HCT116 (cell line): ENCODE data around the gene NCCRP1. TPM values are rescaled to one million over a fixed set of nuclear protein-coding genes. Genes with fewer than 3 reads are reported as not detected.

ENCODE experiments used
- ATAC-seq: fragments of 200-7000 bp; cut with Tn5 transposase; 2 replicates; pipeline ENCODE4 v1.9.1; 2020; ENCODE audit warnings: mild to moderate bottlenecking, moderate library complexity
- BruUV-seq: library from RNA; stranded (reverse); fragments of 400-500 nt; replicated peaks from 2 replicates; lab custom pipeline; 2021; lab: Mats Ljungman, UMichigan
- CTCF ChIA-PET: fragments of 300-600 bp; sonication (Branson Sonifier 250); formaldehyde crosslinking; loops from one replicate; lab custom pipeline; 2021; ENCODE audit warnings: antibody characterized with exemption; lab: Charles Lee
- POLR2A ChIA-PET: fragments of 300-600, 350-600 bp; sonication (Branson Sonifier 250); formaldehyde crosslinking; loops from one replicate; lab custom pipeline; 2021; ENCODE audit warnings: antibody characterized with exemption; lab: Charles Lee
- RAD21 ChIA-PET, 2 experiments: fragments of 300-600 bp; sonication (Branson Sonifier 250); formaldehyde crosslinking; loops; one replicate each; lab custom pipeline; 2023; ENCODE audit warnings: low total read pairs in 2 of 2; ENCODE audit not compliant: uncharacterized antibody in 2 of 2, unreplicated experiment in 2 of 2, low non-redundant PET in 1 of 2; lab: Charles Lee
- DNase-seq: peaks from one replicate; pipeline ENCODE4 v3.0.0-alpha.2; 2010; ENCODE audit warnings: low read depth, low spot score
- H2AFZ ChIP-seq: fragments of 200-600 bp; shearing (Covaris generic), sonication (generic); 2 replicates; pipeline ENCODE4 v1.6.1; 2017; ENCODE audit warnings: low read depth, mixed run types, mixed read lengths, antibody characterized with exemption, low read length; ENCODE audit not compliant: poor library complexity, severe bottlenecking
- H3K27ac ChIP-seq: 2 replicates; pipeline ENCODE4 v1.5.1; 2012; ENCODE audit warnings: low read depth, low read length
- H3K27me3 ChIP-seq: fragments of 200-600 bp; sonication (generic); 2 replicates; pipeline ENCODE4 v1.6.1; 2016; ENCODE audit warnings: mixed run types, low read length, mixed read lengths; ENCODE audit not compliant: insufficient read depth
- H3K36me3 ChIP-seq, 2 experiments: fragments of 200-500 bp in 1 of 2; fragments of 200-600 bp in 1 of 2; sonication (Bioruptor generic) in 1 of 2; sonication (generic) in 1 of 2; 2 replicates each; pipeline versions ENCODE4 v1.5.1 to v1.6.1; 2014 to 2016; ENCODE audit warnings: low read length in 2 of 2, inconsistent platforms in 1 of 2, mixed read lengths in 1 of 2, mixed run types in 1 of 2; ENCODE audit not compliant: insufficient read depth in 2 of 2, control insufficient read depth in 1 of 2
- H3K4me1 ChIP-seq, 2 experiments: fragments of 200-600 bp in 1 of 2; sonication (generic) in 1 of 2; 2 replicates each; pipeline versions ENCODE4 v1.5.1 to v1.6.1; 2012 to 2017; ENCODE audit warnings: low read length in 2 of 2, inconsistent platforms in 1 of 2, mild to moderate bottlenecking in 1 of 2, mixed read lengths in 1 of 2, mixed run types in 1 of 2, moderate library complexity in 1 of 2; ENCODE audit not compliant: insufficient read depth in 2 of 2, control insufficient read depth in 1 of 2
- H3K4me2 ChIP-seq: fragments of 200-600 bp; sonication (generic); 2 replicates; pipeline ENCODE4 v1.6.1; 2017; ENCODE audit warnings: mixed run types, low read length, mixed read lengths
- H3K4me3 ChIP-seq, 2 experiments: fragments of 200-600 bp in 1 of 2; sonication (generic) in 1 of 2; replicated peaks in 1 of 2; 2 replicates each; pipeline ENCODE4 v1.5.1; 2011 to 2016; ENCODE audit warnings: low read length in 2 of 2, control low read depth in 1 of 2, low read depth in 1 of 2, mild to moderate bottlenecking in 1 of 2, mixed read lengths in 1 of 2, mixed run types in 1 of 2
- H3K79me2 ChIP-seq: fragments of 200-600 bp; sonication (generic); 2 replicates; pipeline ENCODE4 v1.6.1; 2017; ENCODE audit warnings: mild to moderate bottlenecking, mixed run types, low read length, moderate library complexity, mixed read lengths; ENCODE audit not compliant: insufficient read depth
- H3K9ac ChIP-seq: fragments of 200-600 bp; sonication (generic); 2 replicates; pipeline ENCODE4 v1.6.1; 2016; ENCODE audit warnings: low read length, mixed read lengths
- H3K9me2 ChIP-seq: fragments of 200-600 bp; sonication (generic), shearing (Covaris generic); 2 replicates; pipeline ENCODE4 v1.6.1; 2017; ENCODE audit warnings: mixed run types, mild to moderate bottlenecking, moderate library complexity; ENCODE audit not compliant: insufficient read depth
- H3K9me3 ChIP-seq, 2 experiments: fragments of 200-500 bp in 1 of 2; fragments of 200-600 bp in 1 of 2; sonication (Bioruptor generic) in 1 of 2; sonication (generic) in 1 of 2; 2 replicates each; pipeline ENCODE4 v1.6.1; 2014 to 2017; ENCODE audit warnings: low read length in 2 of 2, mixed read lengths in 2 of 2, inconsistent platforms in 1 of 2, low read depth in 1 of 2, mild to moderate bottlenecking in 1 of 2, mixed run types in 1 of 2, moderate library complexity in 1 of 2; ENCODE audit not compliant: control insufficient read depth in 1 of 2, insufficient read depth in 1 of 2
- H4K20me1 ChIP-seq: fragments of 200-600 bp; sonication (generic), shearing (Covaris generic); 2 replicates; pipeline ENCODE4 v1.6.1; 2017; ENCODE audit warnings: mixed run types, mild to moderate bottlenecking, moderate library complexity; ENCODE audit not compliant: insufficient read depth
- CEBPB ChIP-seq: IDR thresholded peaks from 2 replicates; pipeline ENCODE4 v1.6.1; 2012; ENCODE audit warnings: low read depth
- JUND ChIP-seq: IDR thresholded peaks from 2 replicates; pipeline ENCODE4 v1.6.1; 2012
- SIN3A ChIP-seq: IDR thresholded peaks from 2 replicates; pipeline ENCODE4 v1.6.1; 2012; ENCODE audit warnings: low read depth
- SP1 ChIP-seq: IDR thresholded peaks from 2 replicates; pipeline ENCODE4 v1.6.1; 2012; ENCODE audit warnings: low read depth
- ZFX ChIP-seq: fragments of 450-650 bp; IDR thresholded peaks from 2 replicates; pipeline ENCODE4 v1.6.1; 2017
- ZNF274 ChIP-seq: fragments of 200-500 bp; sonication (Bioruptor generic); IDR thresholded peaks from 2 replicates; pipeline ENCODE4 v1.6.1; 2014; ENCODE audit warnings: mild to moderate bottlenecking, low read depth, low read length, inconsistent platforms
- intact Hi-C: fragments of 100-400 bp; cut with micrococcal nuclease; formaldehyde crosslinking; loops from 2 replicates; pipeline ENCODE4 v1.10.0; 2022
- total RNA-seq: library from RNA; stranded (reverse); gene quantifications from one replicate; pipeline ENCODE4 v1.2.1, GENCODE V29; 2021; ENCODE audit not compliant: unreplicated experiment
- TF ChIP-seq, protein P1 (sequence below), 3 experiments: fragments of 200-600 bp in 1 of 3; sonication (generic) in 1 of 3; IDR thresholded peaks in 2 of 3; conservative IDR thresholded peaks in 1 of 3; 2 replicates each; pipeline ENCODE4 v1.5.1; 2012 to 2017; ENCODE audit warnings: low read depth in 2 of 3, low read length in 2 of 3, antibody characterized with exemption in 1 of 3, borderline replicate concordance in 1 of 3, control low read depth in 1 of 3, mild to moderate bottlenecking in 1 of 3, mixed read lengths in 1 of 3, mixed run types in 1 of 3, moderate library complexity in 1 of 3; ENCODE audit not compliant: insufficient read depth in 1 of 3

The NCCRP1 gene
- total RNA-seq, 1 experiment from 2014 or later: 0.12 TPM

- peaks cover 7 to 24% of the 10 kb centered on the region in 2 experiments; a peak in 3 of 4 replicates for H3K4me1 ChIP-seq
- CTCF ChIA-PET: no interaction called here
- ATAC-seq: no peak
These were observed 3.5 kb downstream of the NCCRP1 start for GRCh38 chr19:39200066-39200802.

GRCh38 chr19:39200803-39201115 is 4.0 kb downstream of the NCCRP1 start:
- Histone ChIP-seq H3K9me3 (no peaks in the 10 kb centered on the region), H3K79me2 (no peaks in the 10 kb centered on the region), H4K20me1 (no peaks in the 10 kb centered on the region), H3K4me1 (peaks cover 7 to 19% of the 10 kb centered on the region in 2 experiments; a peak in 3 of 4 replicates), H2AFZ (no peak overlapping the region), H3K36me3 (no peaks in the 10 kb centered on the region), H3K9me2 (no peaks in the 10 kb centered on the region), H3K9ac (no peak overlapping the region), H3K4me2 (no peak overlapping the region), H3K27me3 (no peaks in the 10 kb centered on the region), H3K27ac (no peak overlapping the region), H3K4me3 (no peak overlapping the region)
- RAD21 ChIA-PET: no interaction called here
- CTCF ChIA-PET: no interaction called here
- DNase-seq (no peak), ATAC-seq (no peak)
- POLR2A ChIA-PET: no interaction called here
- TF ChIP-seq SIN3A: no peak
- no peak for TF ChIP-seq SP1
- BruUV-seq: no TSS peak
- intact Hi-C loops: no loop called here

More at GRCh38 chr19:39200066-39200802, 3.5 kb downstream of the NCCRP1 start:
- Histone ChIP-seq H3K9me2 (no peaks in the 10 kb centered on the region), H3K27me3 (no peaks in the 10 kb centered on the region), H3K27ac (no peak overlapping the region), H4K20me1 (no peaks in the 10 kb centered on the region), H3K4me3 (no peak overlapping the region), H3K36me3 (no peaks in the 10 kb centered on the region), H3K9me3 (no peaks in the 10 kb centered on the region), H3K9ac (no peak overlapping the region), H2AFZ (no peak overlapping the region), H3K79me2 (no peaks in the 10 kb centered on the region), H3K4me2 (no peak overlapping the region)
- intact Hi-C loops: no loop called here
- no peak for TF ChIP-seq ZNF274
- no peak for TF ChIP-seq JUND
- TF ChIP-seq ZFX: no peak
- TF ChIP-seq CEBPB: no peak
- TF ChIP-seq, protein P1, sequence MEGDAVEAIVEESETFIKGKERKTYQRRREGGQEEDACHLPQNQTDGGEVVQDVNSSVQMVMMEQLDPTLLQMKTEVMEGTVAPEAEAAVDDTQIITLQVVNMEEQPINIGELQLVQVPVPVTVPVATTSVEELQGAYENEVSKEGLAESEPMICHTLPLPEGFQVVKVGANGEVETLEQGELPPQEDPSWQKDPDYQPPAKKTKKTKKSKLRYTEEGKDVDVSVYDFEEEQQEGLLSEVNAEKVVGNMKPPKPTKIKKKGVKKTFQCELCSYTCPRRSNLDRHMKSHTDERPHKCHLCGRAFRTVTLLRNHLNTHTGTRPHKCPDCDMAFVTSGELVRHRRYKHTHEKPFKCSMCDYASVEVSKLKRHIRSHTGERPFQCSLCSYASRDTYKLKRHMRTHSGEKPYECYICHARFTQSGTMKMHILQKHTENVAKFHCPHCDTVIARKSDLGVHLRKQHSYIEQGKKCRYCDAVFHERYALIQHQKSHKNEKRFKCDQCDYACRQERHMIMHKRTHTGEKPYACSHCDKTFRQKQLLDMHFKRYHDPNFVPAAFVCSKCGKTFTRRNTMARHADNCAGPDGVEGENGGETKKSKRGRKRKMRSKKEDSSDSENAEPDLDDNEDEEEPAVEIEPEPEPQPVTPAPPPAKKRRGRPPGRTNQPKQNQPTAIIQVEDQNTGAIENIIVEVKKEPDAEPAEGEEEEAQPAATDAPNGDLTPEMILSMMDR (IDR thresholded peaks at IDR 0.05 in 2 of 3, conservative IDR thresholded peaks at IDR 0.05 in 1 of 3; ENCODE audit: borderline replicate concordance in 1 of 3, insufficient read depth in 1 of 3, low read depth in 2 of 3, low read length in 2 of 3): no peak
- no peak for DNase-seq
- ChIA-PET POLR2A (no interaction called here), RAD21 (no interaction called here)
- BruUV-seq: no TSS peak
